VCaP (cell line): ENCODE measurements around the gene SIK2.
A peak's percentile ranks its signal among the peaks of the same experiment; 100 is the strongest.

Experiments
- H3K27ac ChIP-seq: fragments of 450-650 bp; 2 replicates; pipeline ENCODE4 v1.5.1; 2017
- TF ChIP-seq, protein P1 (sequence below): fragments of 450-650 bp; conservative IDR thresholded peaks from 2 replicates; pipeline ENCODE4 v1.5.1; 2017; ENCODE audit warnings: mild to moderate bottlenecking, moderate library complexity

Gene SIK2

DNA sequence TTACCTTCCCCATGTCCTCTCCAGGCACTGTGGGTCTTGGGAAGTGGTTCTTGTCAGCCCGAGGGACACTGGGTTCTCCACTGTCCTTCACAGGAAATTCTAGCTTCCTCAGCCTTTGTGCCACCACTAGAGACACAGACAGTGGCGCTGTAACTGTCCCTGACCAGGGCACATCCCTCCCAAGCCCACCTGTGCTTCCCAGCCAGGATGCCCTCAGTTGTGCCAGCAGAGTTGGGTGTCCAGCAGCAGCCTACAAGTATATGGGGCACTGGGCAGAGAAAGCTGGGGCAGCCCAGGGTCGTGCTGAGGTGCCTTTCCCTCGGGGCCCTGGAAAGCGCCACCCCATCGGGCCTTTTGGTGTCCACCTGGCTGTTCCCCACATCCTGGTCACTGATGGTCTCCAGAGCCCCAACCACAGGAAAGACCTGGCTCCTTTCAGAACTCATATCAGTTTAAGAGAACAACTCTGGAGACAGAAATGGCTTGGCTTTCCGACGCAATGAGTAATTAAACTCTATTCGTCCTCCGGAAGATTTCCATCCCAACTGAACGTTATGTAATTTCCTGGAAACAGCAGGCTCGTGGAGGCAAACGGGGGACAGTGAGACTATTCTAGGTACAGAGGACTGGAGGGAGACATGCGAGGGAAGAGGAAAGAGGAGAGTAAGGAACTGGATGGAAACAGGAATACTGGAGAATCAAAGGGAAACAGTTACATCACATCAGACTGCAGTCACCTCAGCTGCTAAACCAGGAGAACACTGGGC lies 135.4 kb downstream of the SIK2 start:
- H3K27ac ChIP-seq: no peak overlapping the region

DNA sequence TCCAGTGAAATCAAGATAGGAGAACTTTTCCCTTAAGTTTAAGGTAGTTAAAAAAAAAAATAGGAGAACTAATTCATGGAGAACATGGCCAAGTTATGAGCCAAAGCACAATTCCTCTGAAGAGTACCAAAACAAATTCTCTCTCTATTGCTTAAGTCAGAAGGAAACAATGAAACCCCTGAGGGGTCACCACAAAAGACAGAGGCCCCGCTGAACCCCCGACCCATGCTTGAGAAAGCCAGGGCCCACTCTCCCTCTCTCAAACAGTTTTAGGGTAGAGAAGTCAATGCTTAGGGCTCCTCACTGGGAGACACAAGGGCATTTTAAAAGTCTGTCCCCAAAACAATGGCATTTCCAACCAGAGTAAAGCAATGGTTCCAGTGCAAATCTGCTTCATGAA lies 137.1 kb downstream of the SIK2 start:
- H3K27ac ChIP-seq: no peak overlapping the region

More for the DNA sequence above, 135.4 kb downstream of the SIK2 start:
- TF ChIP-seq, protein P1, sequence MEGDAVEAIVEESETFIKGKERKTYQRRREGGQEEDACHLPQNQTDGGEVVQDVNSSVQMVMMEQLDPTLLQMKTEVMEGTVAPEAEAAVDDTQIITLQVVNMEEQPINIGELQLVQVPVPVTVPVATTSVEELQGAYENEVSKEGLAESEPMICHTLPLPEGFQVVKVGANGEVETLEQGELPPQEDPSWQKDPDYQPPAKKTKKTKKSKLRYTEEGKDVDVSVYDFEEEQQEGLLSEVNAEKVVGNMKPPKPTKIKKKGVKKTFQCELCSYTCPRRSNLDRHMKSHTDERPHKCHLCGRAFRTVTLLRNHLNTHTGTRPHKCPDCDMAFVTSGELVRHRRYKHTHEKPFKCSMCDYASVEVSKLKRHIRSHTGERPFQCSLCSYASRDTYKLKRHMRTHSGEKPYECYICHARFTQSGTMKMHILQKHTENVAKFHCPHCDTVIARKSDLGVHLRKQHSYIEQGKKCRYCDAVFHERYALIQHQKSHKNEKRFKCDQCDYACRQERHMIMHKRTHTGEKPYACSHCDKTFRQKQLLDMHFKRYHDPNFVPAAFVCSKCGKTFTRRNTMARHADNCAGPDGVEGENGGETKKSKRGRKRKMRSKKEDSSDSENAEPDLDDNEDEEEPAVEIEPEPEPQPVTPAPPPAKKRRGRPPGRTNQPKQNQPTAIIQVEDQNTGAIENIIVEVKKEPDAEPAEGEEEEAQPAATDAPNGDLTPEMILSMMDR: no peak

DNA sequence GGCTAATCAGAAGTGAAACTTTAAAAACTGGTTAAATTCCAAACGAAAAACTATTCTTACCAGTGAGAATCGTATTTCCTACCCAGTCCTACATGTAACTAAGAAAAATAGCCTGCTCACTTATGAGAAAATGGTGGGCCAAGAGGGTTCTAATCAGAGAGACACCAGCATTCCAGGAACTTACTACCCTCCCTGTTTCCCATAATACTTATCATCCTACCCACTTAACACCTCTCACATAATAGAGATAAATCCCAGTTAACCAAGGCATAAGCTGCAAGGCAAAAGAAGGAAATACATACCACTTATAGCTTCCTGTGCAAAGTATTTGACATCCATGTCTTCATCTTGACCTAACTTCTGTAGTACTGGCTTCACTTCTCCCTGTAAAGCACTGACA lies 139.5 kb downstream of the SIK2 start:
- H3K27ac ChIP-seq: no peak overlapping the region
- TF ChIP-seq, protein P1: no peak

More for the DNA sequence above, 137.1 kb downstream of the SIK2 start:
- TF ChIP-seq, protein P1: no peak

DNA sequence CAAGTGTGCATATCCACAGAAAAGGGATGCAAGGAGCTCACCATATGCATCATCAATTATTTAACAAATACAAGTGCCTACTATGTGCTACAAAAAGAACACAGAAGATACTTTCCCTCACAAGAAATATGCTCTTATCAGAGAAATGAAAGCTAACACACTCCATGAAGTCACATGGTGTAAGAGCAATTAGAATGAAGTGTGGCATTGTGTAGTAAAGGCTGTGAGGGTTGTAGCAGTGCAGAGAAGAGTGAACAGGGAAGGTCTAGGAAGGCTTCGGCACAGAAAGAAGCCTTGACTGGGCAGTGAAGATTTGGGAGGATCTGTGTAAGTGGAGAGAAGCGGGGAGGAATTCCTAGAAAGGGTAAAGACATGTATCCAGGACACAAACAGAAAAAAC lies 141.5 kb downstream of the SIK2 start:
- TF ChIP-seq, protein P1: no peak
- no peak overlapping the region for H3K27ac ChIP-seq

DNA sequence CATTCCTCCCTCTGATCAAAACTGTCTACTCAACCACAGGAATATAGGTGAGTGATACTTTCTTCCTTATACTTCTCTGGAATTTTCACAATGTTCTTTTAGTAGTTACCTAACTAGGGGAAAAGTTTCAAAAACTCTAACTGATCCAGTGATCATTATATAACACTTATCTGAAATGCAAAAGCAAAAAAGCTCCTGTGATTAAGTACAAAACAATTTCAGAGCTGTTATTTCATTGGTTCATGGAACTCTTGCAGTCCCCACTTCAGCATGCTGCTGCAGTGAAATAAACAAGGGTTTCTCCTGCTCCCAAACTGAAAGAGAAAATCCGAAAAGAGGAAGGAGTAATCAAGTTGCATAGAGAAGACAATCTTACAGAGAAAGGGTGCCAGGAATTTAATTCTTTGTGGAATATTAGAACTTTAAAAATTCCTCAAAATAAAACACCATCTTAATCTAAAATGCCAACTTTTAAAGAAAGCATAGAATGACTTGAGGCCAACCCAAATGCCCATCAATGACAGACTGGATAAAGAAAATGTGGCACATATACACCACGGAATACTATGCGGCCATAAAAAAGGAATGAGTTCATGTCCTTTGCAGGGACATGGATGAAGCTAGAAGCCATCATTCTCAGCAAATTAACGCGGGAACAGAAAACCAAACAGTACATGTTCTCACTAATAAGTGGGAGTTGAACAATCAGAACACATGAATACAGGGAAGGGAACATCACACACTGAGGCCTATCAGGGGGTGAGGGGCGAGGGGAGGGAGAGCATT lies 143.7 kb downstream of the SIK2 start:
- H3K27ac ChIP-seq: no peak overlapping the region; the same call in 1 of the 2 replicates

DNA sequence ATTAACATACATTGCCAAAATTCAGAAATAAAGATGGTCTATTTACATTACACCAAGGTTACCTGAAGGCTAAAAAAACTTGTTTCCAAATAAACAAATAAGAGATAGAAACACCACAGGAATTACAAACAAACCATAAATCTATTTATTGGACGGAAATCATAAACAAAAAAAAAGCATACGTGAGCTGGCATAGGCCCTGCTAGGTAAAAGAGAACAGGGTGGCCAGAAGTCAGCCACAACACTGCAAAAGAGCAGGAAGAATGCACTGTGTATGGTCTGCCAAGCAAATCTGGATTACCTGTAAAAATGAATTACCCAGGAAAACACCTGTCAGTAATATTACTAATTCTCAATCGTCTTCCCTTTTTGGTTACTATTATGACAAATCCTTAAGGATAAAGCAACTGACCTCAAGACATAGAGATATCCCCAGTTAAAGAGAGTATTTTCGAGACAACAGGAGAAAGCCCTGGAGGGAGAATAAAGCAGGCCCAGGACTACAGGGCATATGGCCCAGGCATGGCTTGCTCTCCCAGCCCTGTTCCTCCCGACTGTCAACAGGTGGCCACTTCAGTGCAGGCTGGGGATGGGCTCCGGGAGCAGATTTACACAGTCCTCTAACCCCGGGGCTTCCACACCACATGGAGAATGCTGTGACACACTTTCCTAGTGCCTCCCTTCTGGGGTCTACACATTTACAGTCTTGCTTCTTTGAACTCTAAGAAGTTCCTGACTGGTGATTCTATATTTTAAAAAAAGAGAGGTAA lies 146.0 kb downstream of the SIK2 start:
- TF ChIP-seq, protein P1: no peak
- peak overlapping the region; percentile 90 for H3K27ac ChIP-seq

More for the DNA sequence above, 143.7 kb downstream of the SIK2 start:
- TF ChIP-seq, protein P1: no peak

DNA sequence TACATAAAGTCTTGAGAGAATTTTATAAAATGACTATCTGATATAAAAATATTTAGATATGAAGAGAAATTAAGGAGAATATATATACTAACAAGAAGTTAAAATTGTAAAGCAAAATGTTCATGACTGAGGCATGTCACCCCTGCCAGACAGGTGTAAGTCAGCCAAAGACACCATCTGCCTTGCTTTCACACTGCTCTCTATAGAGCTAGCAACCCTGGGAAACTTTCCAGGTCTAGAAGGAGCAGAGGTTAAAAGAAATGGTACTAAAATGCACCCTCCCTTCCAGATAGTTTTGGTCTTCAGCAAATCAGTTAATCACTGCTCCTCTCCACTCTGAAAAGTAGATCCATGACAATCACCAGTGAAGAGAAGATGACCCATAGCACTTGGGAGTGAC lies 147.4 kb downstream of the SIK2 start:
- H3K27ac ChIP-seq: peak overlapping the region; percentile 90
- TF ChIP-seq, protein P1: no peak
